Liver (tissue), 3 donors: Measurements from ENCODE around the gene NLRC5.

Experiments used
- TAF1 ChIP-seq: conservative IDR thresholded peaks from 2 replicates; pipeline ENCODE4 v1.6.1; 2016; ENCODE audit warnings: antibody characterized with exemption, mild to moderate bottlenecking
- YY1 ChIP-seq: IDR thresholded peaks from 2 replicates; pipeline ENCODE4 v1.6.1; 2016; ENCODE audit warnings: antibody characterized with exemption, mild to moderate bottlenecking
- TF ChIP-seq, protein P1 (sequence below): fragments of 150-350 bp; IDR thresholded peaks from 2 replicates; pipeline ENCODE4 v1.5.1; 2017; ENCODE audit warnings: improper control_type of control experiment, low read depth, low read length; ENCODE audit not compliant: missing input control
- donor health status: healthy.
- donor health status: healthy.

DNA sequence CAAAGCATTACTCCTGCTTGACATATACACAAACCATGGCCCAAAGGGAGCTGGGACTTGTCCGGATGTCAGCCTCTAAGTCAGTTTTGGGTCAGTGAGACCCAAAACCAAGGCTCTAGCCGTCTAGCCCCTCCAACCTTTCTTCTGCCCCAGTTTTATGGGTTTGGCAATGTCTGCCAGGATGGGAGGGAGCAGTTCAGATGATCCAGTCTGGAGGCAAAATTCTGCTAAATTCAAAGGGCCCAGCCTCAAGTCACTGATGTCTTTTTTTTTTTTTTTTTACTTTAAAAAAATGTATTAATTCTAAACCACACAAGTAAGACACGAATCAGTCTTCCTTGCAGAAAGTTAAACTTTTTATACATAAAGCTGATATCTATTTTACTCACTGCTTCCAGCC is 8.6 kb downstream of the NLRC5 start:
- TF ChIP-seq, protein P1, sequence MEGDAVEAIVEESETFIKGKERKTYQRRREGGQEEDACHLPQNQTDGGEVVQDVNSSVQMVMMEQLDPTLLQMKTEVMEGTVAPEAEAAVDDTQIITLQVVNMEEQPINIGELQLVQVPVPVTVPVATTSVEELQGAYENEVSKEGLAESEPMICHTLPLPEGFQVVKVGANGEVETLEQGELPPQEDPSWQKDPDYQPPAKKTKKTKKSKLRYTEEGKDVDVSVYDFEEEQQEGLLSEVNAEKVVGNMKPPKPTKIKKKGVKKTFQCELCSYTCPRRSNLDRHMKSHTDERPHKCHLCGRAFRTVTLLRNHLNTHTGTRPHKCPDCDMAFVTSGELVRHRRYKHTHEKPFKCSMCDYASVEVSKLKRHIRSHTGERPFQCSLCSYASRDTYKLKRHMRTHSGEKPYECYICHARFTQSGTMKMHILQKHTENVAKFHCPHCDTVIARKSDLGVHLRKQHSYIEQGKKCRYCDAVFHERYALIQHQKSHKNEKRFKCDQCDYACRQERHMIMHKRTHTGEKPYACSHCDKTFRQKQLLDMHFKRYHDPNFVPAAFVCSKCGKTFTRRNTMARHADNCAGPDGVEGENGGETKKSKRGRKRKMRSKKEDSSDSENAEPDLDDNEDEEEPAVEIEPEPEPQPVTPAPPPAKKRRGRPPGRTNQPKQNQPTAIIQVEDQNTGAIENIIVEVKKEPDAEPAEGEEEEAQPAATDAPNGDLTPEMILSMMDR = no peak
- TF ChIP-seq TAF1 (no peak), YY1 (no peak)
